Fibroblast of lung (primary cell): Measurements from ENCODE around the gene RNGTT. TPM values are rescaled to one million over a fixed set of nuclear protein-coding genes. Genes with fewer than 3 reads are reported as not detected.

Experiments used
- DNase-seq, 2 donors: peaks; one replicate each; pipeline versions ENCODE4 v3.0.0 to v3.0.0-alpha.2; 2010; ENCODE audit warnings: low read depth in 2 of 2
- H2AFZ ChIP-seq: 2 replicates; pipeline ENCODE4 v1.5.1; 2012; ENCODE audit warnings: low read length, control low read depth, inconsistent platforms
- H3K27ac ChIP-seq: 2 replicates; pipeline ENCODE4 v1.5.1; 2011; ENCODE audit warnings: low read length, control low read depth; ENCODE audit not compliant: insufficient read depth
- H3K27me3 ChIP-seq: 2 replicates; pipeline ENCODE4 v1.5.1; 2011; ENCODE audit warnings: mild to moderate bottlenecking, low read length; ENCODE audit not compliant: control insufficient read depth, insufficient read depth
- H3K36me3 ChIP-seq: 2 replicates; pipeline ENCODE4 v1.5.1; 2011; ENCODE audit warnings: low read length; ENCODE audit not compliant: control insufficient read depth, insufficient read depth
- H3K4me1 ChIP-seq: 2 replicates; pipeline ENCODE4 v1.5.1; 2011; ENCODE audit warnings: low read length; ENCODE audit not compliant: control insufficient read depth, insufficient read depth; ENCODE audit errors: extremely low read depth
- H3K4me2 ChIP-seq: 2 replicates; pipeline ENCODE4 v1.5.1; 2011; ENCODE audit warnings: low read length, control low read depth; ENCODE audit not compliant: insufficient read depth; ENCODE audit errors: extremely low read depth
- H3K4me3 ChIP-seq, 4 experiments: fragments of 200-600 bp in 1 of 4; sonication (generic) in 1 of 4; replicated peaks in 1 of 4; 2 replicates each; pipeline ENCODE4 v1.5.1; 2011 to 2016; ENCODE audit warnings: low read length in 4 of 4, low read depth in 3 of 4, mild to moderate bottlenecking in 3 of 4, control low read depth in 2 of 4, inconsistent platforms in 1 of 4, mixed read lengths in 1 of 4; ENCODE audit not compliant: insufficient read depth in 1 of 4; ENCODE audit errors: control extremely low read depth in 1 of 4
- H3K79me2 ChIP-seq: 2 replicates; pipeline ENCODE4 v1.5.1; 2012; ENCODE audit warnings: mild to moderate bottlenecking, low read length, inconsistent platforms; ENCODE audit not compliant: control insufficient read depth, insufficient read depth
- H3K9ac ChIP-seq: 2 replicates; pipeline ENCODE4 v1.5.1; 2011; ENCODE audit warnings: mild to moderate bottlenecking, low read length, control low read depth; ENCODE audit not compliant: insufficient read depth
- H3K9me3 ChIP-seq: 2 replicates; pipeline ENCODE4 v1.5.1; 2012; ENCODE audit warnings: low read depth, low read length; ENCODE audit not compliant: control insufficient read depth, insufficient read depth
- H4K20me1 ChIP-seq: 2 replicates; pipeline ENCODE4 v1.5.1; 2011; ENCODE audit warnings: low read length; ENCODE audit not compliant: control insufficient read depth, insufficient read depth; ENCODE audit errors: extremely low read depth
- EZH2 ChIP-seq: IDR thresholded peaks from 2 replicates; pipeline ENCODE4 v1.5.1; 2012; ENCODE audit warnings: low read length, control low read depth, mild to moderate bottlenecking; ENCODE audit errors: missing control alignments
- polyA plus RNA-seq, 2 donors: library from polyadenylated mRNA; depleted of rRNA in 1 of 2; stranded (reverse) in 1 of 2; unstranded in 1 of 2; fragments of >200 nt; gene quantifications; 2 replicates each; pipeline ENCODE4 v1.2.1, GENCODE V29; 2011 to 2012; ENCODE audit warnings: missing spikeins in 1 of 2
- total RNA-seq: library from RNA; depleted of rRNA; stranded (reverse); fragments of >200 nt; gene quantifications from 2 replicates; pipeline ENCODE4 v1.2.1, GENCODE V29; 2014
- TF ChIP-seq, protein P1 (sequence below), 2 donors: IDR thresholded peaks in 1 of 2; conservative IDR thresholded peaks in 1 of 2; 1 replicate in 1 of 2; 2 replicates in 1 of 2; pipeline ENCODE4 v1.5.1; 2011 to 2012; ENCODE audit warnings: low read length in 2 of 2, control low read depth in 1 of 2, inconsistent platforms in 1 of 2, low read depth in 1 of 2, mild to moderate bottlenecking in 1 of 2

Gene RNGTT
- total and polyA plus RNA-seq, 2 donors (not counting 1 experiment from before 2014, with no cell fraction given) = 10.7 to 12.7 TPM

- Histone ChIP-seq H3K27ac (no peak overlapping the region), H3K9ac (no peak overlapping the region), H4K20me1 (no peaks in the 10 kb centered on the region), H3K4me2 (no peak overlapping the region), H3K9me3 (no peaks in the 10 kb centered on the region), H3K4me3 (no peak overlapping the region), H3K4me1 (no peaks in the 10 kb centered on the region), H3K27me3 (no peaks in the 10 kb centered on the region), H2AFZ (no peak overlapping the region), H3K79me2 (no peaks in the 10 kb centered on the region), H3K36me3 (no peaks in the 10 kb centered on the region)
- DNase-seq = no peak
- TF ChIP-seq, protein P1, sequence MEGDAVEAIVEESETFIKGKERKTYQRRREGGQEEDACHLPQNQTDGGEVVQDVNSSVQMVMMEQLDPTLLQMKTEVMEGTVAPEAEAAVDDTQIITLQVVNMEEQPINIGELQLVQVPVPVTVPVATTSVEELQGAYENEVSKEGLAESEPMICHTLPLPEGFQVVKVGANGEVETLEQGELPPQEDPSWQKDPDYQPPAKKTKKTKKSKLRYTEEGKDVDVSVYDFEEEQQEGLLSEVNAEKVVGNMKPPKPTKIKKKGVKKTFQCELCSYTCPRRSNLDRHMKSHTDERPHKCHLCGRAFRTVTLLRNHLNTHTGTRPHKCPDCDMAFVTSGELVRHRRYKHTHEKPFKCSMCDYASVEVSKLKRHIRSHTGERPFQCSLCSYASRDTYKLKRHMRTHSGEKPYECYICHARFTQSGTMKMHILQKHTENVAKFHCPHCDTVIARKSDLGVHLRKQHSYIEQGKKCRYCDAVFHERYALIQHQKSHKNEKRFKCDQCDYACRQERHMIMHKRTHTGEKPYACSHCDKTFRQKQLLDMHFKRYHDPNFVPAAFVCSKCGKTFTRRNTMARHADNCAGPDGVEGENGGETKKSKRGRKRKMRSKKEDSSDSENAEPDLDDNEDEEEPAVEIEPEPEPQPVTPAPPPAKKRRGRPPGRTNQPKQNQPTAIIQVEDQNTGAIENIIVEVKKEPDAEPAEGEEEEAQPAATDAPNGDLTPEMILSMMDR (conservative IDR thresholded peaks at IDR 0.05 in 1 of 2, IDR thresholded peaks at IDR 0.05 in 1 of 2; ENCODE audit: low read depth in 1 of 2, low read length in 2 of 2) = no peak
- no peak for TF ChIP-seq EZH2
Observed at GRCh38 chr6:88623531-88623930, 339.9 kb downstream of the RNGTT start.

DNA sequence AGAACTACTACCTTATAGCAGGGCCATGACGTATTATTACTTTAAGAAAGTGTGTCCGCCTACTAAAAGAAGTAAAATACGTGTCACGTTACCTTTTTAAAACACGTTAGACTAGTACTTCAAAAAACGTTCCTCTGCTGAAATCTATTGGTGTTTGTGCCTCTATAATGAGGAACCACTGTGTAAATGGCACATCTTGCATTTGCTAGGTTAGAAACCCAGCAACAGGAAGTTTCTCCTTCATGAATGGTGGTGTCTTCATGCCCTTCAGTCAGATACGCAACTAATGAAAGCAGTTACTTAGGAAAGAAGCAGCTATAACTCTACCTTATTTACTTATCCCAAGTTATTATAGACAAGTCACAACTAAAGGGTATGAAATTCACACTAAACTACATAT is 343.5 kb downstream of the RNGTT start:
- TF ChIP-seq EZH2 = no peak
- TF ChIP-seq, protein P1 (conservative IDR thresholded peaks at IDR 0.05 in 1 of 2, IDR thresholded peaks at IDR 0.05 in 1 of 2; ENCODE audit: low read depth in 1 of 2, low read length in 2 of 2) = no peak
- DNase-seq = no peak
- Histone ChIP-seq H3K27me3 (no peaks in the 10 kb centered on the region), H3K9ac (no peak overlapping the region), H3K9me3 (no peaks in the 10 kb centered on the region), H3K4me1 (no peaks in the 10 kb centered on the region), H3K79me2 (no peaks in the 10 kb centered on the region), H2AFZ (no peak overlapping the region), H3K4me3 (no peak overlapping the region), H3K27ac (no peak overlapping the region), H4K20me1 (no peaks in the 10 kb centered on the region), H3K4me2 (no peak overlapping the region), H3K36me3 (no peaks in the 10 kb centered on the region)

- Histone ChIP-seq H2AFZ (no peak overlapping the region), H3K36me3 (no peaks in the 10 kb centered on the region), H3K27ac (no peak overlapping the region), H3K9ac (no peak overlapping the region), H3K4me2 (no peak overlapping the region), H3K27me3 (no peaks in the 10 kb centered on the region), H3K79me2 (no peaks in the 10 kb centered on the region), H3K4me3 (no peak overlapping the region), H3K9me3 (no peaks in the 10 kb centered on the region), H4K20me1 (no peaks in the 10 kb centered on the region), H3K4me1 (no peaks in the 10 kb centered on the region)
- TF ChIP-seq, protein P1 (conservative IDR thresholded peaks at IDR 0.05 in 1 of 2, IDR thresholded peaks at IDR 0.05 in 1 of 2; ENCODE audit: low read depth in 1 of 2, low read length in 2 of 2) = no peak
- TF ChIP-seq EZH2 = no peak
- DNase-seq = no peak
Observed at GRCh38 chr6:88616380-88616779, 347.0 kb downstream of the RNGTT start.
